ENCODE results near the gene PMPCA.

Gene PMPCA

GRCh38 chr9:136439481-136440408 lies 29.3 kb downstream of the PMPCA start, which contains the start of gene INPP5E:
Gene INPP5E (minus strand): TSS chr9:136439845. CDS start chr9:136439419, 426 bp downstream.
- peak within 1 kb of the TSS; percentile 44 for H3K27ac ChIP-seq
- DNase-seq: peak; percentile 32
- H3K27me3 ChIP-seq (replicated peaks): no peaks in the 10 kb centered on the region
- peak within 1 kb of the TSS; percentile 67 for H3K4me3 ChIP-seq (ENCODE audit: low read depth, low read length)
- peaks cover 43% of the 10 kb centered on the region for H3K36me3 ChIP-seq (replicated peaks)
- TF ChIP-seq, protein P1, sequence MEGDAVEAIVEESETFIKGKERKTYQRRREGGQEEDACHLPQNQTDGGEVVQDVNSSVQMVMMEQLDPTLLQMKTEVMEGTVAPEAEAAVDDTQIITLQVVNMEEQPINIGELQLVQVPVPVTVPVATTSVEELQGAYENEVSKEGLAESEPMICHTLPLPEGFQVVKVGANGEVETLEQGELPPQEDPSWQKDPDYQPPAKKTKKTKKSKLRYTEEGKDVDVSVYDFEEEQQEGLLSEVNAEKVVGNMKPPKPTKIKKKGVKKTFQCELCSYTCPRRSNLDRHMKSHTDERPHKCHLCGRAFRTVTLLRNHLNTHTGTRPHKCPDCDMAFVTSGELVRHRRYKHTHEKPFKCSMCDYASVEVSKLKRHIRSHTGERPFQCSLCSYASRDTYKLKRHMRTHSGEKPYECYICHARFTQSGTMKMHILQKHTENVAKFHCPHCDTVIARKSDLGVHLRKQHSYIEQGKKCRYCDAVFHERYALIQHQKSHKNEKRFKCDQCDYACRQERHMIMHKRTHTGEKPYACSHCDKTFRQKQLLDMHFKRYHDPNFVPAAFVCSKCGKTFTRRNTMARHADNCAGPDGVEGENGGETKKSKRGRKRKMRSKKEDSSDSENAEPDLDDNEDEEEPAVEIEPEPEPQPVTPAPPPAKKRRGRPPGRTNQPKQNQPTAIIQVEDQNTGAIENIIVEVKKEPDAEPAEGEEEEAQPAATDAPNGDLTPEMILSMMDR (IDR thresholded peaks at IDR 0.05; ENCODE audit: low read depth, low read length, missing control alignments): peak; percentile 53
- in situ Hi-C loops (cut with HindIII; ENCODE audit: low pct_ligation_motif_present, low sequenced_read_pairs): no loop called here

DNA sequence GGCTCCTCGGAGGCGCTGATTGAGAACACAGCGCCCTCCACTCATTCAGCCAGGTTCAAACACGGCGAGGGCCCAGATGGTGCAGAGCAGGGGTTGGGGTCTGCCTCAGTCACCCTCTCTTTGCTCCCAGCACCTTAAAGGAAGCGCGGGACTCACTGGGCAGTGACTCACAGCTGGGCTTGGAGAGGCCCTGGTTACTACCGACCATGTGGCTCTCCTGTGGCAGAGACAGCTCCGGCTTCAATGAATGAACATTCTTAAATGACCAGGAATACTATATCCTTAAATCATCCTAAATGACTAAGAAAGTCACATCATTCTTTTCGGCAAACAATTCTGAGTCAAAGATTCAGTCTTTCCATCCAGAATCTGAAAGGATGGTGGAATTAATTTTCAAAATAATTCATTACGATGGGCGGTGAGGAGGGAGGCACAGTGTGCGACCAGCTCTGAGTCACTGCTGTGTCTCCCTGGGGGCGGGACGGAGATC lies 30.8 kb downstream of the PMPCA start:
- TF ChIP-seq, protein P1 (IDR thresholded peaks at IDR 0.05; ENCODE audit: low read depth, low read length, missing control alignments): no peak
- Histone ChIP-seq H3K4me3 (ENCODE audit: low read depth, low read length) (no peak overlapping the region), H3K36me3 (replicated peaks) (peaks cover 48% of the 10 kb centered on the region), H3K27me3 (replicated peaks) (no peaks in the 10 kb centered on the region), H3K27ac (no peak overlapping the region)
- in situ Hi-C loops (cut with HindIII; ENCODE audit: low pct_ligation_motif_present, low sequenced_read_pairs): no loop called here
- DNase-seq: peak; percentile 9

GRCh38 chr9:136441681-136442245 lies 31.3 kb downstream of the PMPCA start:
- in situ Hi-C loops (cut with HindIII; ENCODE audit: low pct_ligation_motif_present, low sequenced_read_pairs): no loop called here
- H3K4me3 ChIP-seq (ENCODE audit: low read depth, low read length): no peak overlapping the region
- H3K36me3 ChIP-seq (replicated peaks): peaks cover 52% of the 10 kb centered on the region

GRCh38 chr9:136442265-136442664 lies 31.8 kb downstream of the PMPCA start:
- Histone ChIP-seq H3K36me3 (replicated peaks) (peaks cover 57% of the 10 kb centered on the region), H3K4me3 (ENCODE audit: low read depth, low read length) (no peak overlapping the region), H3K27me3 (replicated peaks) (no peaks in the 10 kb centered on the region), H3K27ac (no peak overlapping the region)
- TF ChIP-seq, protein P1 (IDR thresholded peaks at IDR 0.05; ENCODE audit: low read depth, low read length, missing control alignments): no peak
- DNase-seq: no peak
- in situ Hi-C loops (cut with HindIII; ENCODE audit: low pct_ligation_motif_present, low sequenced_read_pairs): no loop called here

More at GRCh38 chr9:136441681-136442245, 31.3 kb downstream of the PMPCA start:
- peak; percentile 14 for DNase-seq
- no peaks in the 10 kb centered on the region for H3K27me3 ChIP-seq (replicated peaks)
- no peak overlapping the region for H3K27ac ChIP-seq
- TF ChIP-seq, protein P1 (IDR thresholded peaks at IDR 0.05; ENCODE audit: low read depth, low read length, missing control alignments): no peak

- H3K27ac ChIP-seq: no peak overlapping the region
- no peaks in the 10 kb centered on the region for H3K27me3 ChIP-seq (replicated peaks)
- in situ Hi-C loops (cut with HindIII; ENCODE audit: low pct_ligation_motif_present, low sequenced_read_pairs): no loop called here
- peaks cover 65% of the 10 kb centered on the region for H3K36me3 ChIP-seq (replicated peaks)
- TF ChIP-seq, protein P1 (IDR thresholded peaks at IDR 0.05; ENCODE audit: low read depth, low read length, missing control alignments): no peak
- no peak for DNase-seq
- no peak overlapping the region for H3K4me3 ChIP-seq (ENCODE audit: low read depth, low read length)
Measured at GRCh38 chr9:136443087-136443486, 32.6 kb downstream of the PMPCA start.
